Activated naive CD8-positive, alpha-beta T cell treated with anti-CD3 and anti-CD28 coated beads for 36 hours (primary cell): ENCODE data around the gene TCF7L1. TPM values are rescaled to one million over a fixed set of nuclear protein-coding genes. Genes with fewer than 3 reads are reported as not detected.
A peak's percentile ranks its signal among the peaks of the same experiment; 100 is the strongest.

Source experiments
- DNase-seq: peaks from one replicate; pipeline ENCODE4 v3.0.0; 2021
- H3K27ac Mint-ChIP-seq: one replicate; pipeline ENCODE4 v1.8.0; 2022; ENCODE audit warnings: mild to moderate bottlenecking, moderate library complexity, mixed read lengths
- H3K27me3 Mint-ChIP-seq: one replicate; pipeline ENCODE4 v1.8.0; 2022; ENCODE audit warnings: mild to moderate bottlenecking, mixed read lengths
- H3K36me3 Mint-ChIP-seq: one replicate; pipeline ENCODE4 v1.8.0; 2021; ENCODE audit warnings: mild to moderate bottlenecking, mixed read lengths
- H3K4me1 Mint-ChIP-seq: one replicate; pipeline ENCODE4 v1.8.0; 2021; ENCODE audit warnings: mixed read lengths
- H3K4me3 Mint-ChIP-seq: one replicate; pipeline ENCODE4 v1.8.0; 2022; ENCODE audit warnings: mild to moderate bottlenecking, moderate library complexity, mixed read lengths
- H3K9me3 Mint-ChIP-seq: one replicate; pipeline ENCODE4 v1.8.0; 2022; ENCODE audit warnings: mixed read lengths
- total RNA-seq, 2 experiments: library from RNA; stranded (reverse); gene quantifications; one replicate each; pipeline ENCODE4 v1.2.3, GENCODE V29; 2021

Gene TCF7L1
- total RNA-seq, 2 experiments from 2014 or later: 0.06 TPM; not detected in 1

DNA sequence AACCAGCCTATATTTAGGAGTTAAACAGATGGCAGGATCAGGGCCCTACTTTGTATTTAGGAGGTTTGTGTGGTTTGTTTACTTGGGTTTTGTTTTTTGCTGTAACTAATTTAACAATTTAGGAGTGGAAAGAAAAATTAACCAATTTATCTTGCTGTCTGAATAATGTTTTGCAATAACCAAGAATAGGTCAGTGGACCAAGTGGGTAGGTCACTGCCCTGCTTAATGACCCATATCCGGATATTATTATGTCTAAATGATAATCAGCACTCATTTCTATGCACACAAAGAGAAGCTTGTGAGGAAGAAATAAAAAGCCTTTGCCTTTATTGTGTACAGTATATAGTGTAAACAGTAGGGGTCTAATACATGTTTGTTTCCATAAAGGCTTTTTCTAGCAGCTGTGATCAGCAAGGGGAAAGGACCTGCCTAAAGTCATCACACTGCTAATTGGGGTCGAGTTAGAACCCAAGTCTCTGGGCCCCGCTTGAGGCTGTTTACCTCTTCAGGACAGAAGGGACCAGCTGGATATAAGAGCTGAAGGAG, 118.0 kb downstream of the TCF7L1 start:
- no peak for DNase-seq
- Mint-ChIP-seq H3K36me3 (no peaks in the 10 kb centered on the region), H3K27ac (no peak overlapping the region), H3K4me3 (no peak overlapping the region), H3K4me1 (peaks cover 4% of the 10 kb centered on the region), H3K27me3 (no peaks in the 10 kb centered on the region), H3K9me3 (no peaks in the 10 kb centered on the region)

DNA sequence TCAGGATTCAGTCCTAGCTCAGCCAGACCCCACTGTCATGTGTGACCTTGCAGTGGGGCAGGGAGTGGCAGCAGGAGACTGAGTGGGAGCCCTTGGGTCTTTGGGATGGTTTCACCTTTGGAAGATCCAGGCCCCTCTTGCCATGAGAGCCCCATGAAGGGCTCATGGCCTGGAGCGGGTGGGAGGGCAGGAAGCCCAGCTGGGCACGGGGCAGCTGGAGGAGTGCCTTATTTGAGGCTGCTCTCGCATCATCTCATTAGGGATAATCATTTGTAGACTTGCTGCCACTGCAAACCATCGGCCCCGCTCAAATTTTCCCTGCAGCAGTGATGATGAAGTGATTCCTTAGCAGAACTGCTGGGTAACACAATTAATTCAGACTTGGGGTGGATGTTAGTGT, 120.7 kb downstream of the TCF7L1 start:
- Mint-ChIP-seq H3K4me3 (no peak overlapping the region), H3K27me3 (no peaks in the 10 kb centered on the region), H3K4me1 (no peaks in the 10 kb centered on the region), H3K9me3 (no peaks in the 10 kb centered on the region), H3K36me3 (no peaks in the 10 kb centered on the region), H3K27ac (no peak overlapping the region)
- no peak for DNase-seq

DNA sequence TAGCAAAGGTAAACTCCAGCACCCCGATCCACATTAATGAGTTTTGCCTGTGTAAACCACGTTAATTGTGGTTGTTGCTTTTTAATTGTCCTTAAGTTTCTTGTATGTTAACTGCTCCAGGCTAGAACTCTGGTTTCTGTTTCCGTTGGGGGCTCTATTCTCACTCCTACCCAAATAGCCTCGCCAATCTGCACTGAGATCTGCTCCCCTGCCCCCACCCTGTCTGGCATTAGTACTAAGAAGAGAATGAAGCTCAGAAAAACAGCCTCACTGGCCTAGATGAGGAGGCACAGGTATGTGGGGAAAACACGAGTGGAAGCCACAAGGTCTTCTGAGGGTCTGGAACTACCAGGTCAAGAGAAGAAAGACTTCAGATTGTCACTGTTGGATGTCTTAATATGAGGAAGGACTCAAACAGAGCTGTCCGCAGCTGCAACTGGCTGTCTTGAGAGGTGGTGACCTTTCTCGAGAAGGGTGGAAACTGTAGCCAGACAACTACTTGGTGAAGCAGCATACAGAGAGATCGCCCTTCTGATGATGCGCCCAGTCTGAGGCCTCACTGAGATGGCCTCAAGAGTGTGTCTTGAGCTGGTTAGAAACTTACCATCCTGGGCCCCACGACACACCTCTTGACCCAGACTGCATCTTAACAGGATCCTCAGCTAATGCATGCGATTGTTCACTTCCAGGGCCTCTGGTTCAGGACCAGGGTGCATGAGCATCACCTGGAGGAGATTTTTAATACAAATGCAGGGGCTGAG, 121.5 kb downstream of the TCF7L1 start:
- Mint-ChIP-seq H3K27ac (no peak overlapping the region), H3K36me3 (no peaks in the 10 kb centered on the region), H3K9me3 (no peaks in the 10 kb centered on the region), H3K27me3 (no peaks in the 10 kb centered on the region), H3K4me3 (no peak overlapping the region), H3K4me1 (no peaks in the 10 kb centered on the region)
- DNase-seq: no peak

- H3K27me3 Mint-ChIP-seq: no peaks in the 10 kb centered on the region
- no peaks in the 10 kb centered on the region for H3K36me3 Mint-ChIP-seq
- H3K27ac Mint-ChIP-seq: no peak overlapping the region
- H3K9me3 Mint-ChIP-seq: no peaks in the 10 kb centered on the region
- DNase-seq: no peak
- H3K4me3 Mint-ChIP-seq: no peak overlapping the region
- H3K4me1 Mint-ChIP-seq: no peaks in the 10 kb centered on the region
Measured at GRCh38 chr2:85255456-85255812, 122.2 kb downstream of the TCF7L1 start.

- no peak overlapping the region for H3K27ac Mint-ChIP-seq
- no peak for DNase-seq
- no peaks in the 10 kb centered on the region for H3K27me3 Mint-ChIP-seq
- no peaks in the 10 kb centered on the region for H3K9me3 Mint-ChIP-seq
- H3K36me3 Mint-ChIP-seq: no peaks in the 10 kb centered on the region
- no peaks in the 10 kb centered on the region for H3K4me1 Mint-ChIP-seq
- H3K4me3 Mint-ChIP-seq: no peak overlapping the region
Measured at GRCh38 chr2:85255813-85256594, 122.8 kb downstream of the TCF7L1 start.

GRCh38 chr2:85257359-85257969, 124.3 kb downstream of the TCF7L1 start:
- Mint-ChIP-seq H3K36me3 (no peaks in the 10 kb centered on the region), H3K27ac (no peak overlapping the region), H3K4me1 (no peaks in the 10 kb centered on the region), H3K9me3 (no peaks in the 10 kb centered on the region), H3K4me3 (no peak overlapping the region), H3K27me3 (no peaks in the 10 kb centered on the region)
- DNase-seq: no peak

DNA sequence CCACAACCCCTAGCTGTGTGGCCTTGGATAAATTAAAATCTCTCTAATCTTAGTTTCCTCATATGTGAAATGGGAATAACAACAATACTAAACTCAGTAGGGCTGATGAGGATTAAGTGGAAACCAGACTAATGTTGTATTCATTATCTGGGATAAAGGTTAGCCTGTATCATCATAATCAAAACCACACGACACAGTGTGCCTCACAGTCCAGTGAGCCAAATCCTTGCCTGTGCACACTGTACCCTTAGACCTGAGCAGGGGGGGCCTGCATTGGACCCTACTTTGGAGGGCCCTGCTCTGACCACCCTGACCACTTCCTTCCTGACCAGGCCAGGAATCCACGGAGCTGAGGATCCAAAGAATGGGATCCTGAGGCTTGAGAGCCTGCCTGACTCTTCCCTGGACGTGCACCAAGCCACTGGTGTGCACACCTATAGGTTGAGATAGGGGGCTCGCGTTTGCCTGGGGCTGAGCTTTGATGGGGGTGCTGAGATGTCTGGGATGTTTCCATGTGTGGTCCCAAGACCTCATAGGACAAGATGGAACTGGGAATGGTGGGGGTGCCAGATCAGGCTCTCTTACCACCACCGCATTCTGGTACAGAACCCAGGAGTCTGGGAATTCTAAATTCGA, 124.9 kb downstream of the TCF7L1 start:
- DNase-seq: no peak
- Mint-ChIP-seq H3K27me3 (no peaks in the 10 kb centered on the region), H3K36me3 (no peaks in the 10 kb centered on the region), H3K27ac (no peak overlapping the region), H3K4me1 (no peaks in the 10 kb centered on the region), H3K4me3 (no peak overlapping the region), H3K9me3 (no peaks in the 10 kb centered on the region)

DNA sequence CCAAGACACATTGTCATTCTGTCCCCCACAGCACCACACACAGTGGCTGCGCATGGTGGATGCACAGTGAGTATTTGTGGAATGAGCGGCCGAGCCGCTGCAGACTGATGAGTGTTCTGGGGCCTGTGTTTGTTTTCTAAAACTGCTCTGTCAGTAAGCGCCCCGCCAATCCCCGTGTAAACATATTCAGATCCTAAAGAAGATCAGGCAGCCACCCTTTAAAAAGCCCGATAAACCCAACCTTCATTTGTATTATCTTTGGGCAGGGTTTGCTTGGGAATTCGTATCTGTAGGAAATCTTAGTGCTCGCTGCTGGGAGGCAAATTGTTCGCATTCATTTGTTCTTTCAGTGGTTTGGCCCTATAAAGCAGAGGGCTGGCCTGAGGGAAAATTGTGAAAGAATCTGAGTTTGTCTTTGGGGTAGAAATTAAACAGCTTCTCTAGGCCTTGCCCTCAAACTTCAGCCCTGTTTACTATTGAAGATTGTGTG, 126.0 kb downstream of the TCF7L1 start:
- H3K27me3 Mint-ChIP-seq: no peaks in the 10 kb centered on the region
- no peaks in the 10 kb centered on the region for H3K36me3 Mint-ChIP-seq
- no peak overlapping the region for H3K4me3 Mint-ChIP-seq
- no peaks in the 10 kb centered on the region for H3K9me3 Mint-ChIP-seq
- no peak overlapping the region for H3K27ac Mint-ChIP-seq
- no peak for DNase-seq
- H3K4me1 Mint-ChIP-seq: no peaks in the 10 kb centered on the region

GRCh38 chr2:85259879-85260278, 126.7 kb downstream of the TCF7L1 start:
- no peak overlapping the region for H3K4me3 Mint-ChIP-seq
- no peaks in the 10 kb centered on the region for H3K27me3 Mint-ChIP-seq
- no peaks in the 10 kb centered on the region for H3K9me3 Mint-ChIP-seq
- H3K36me3 Mint-ChIP-seq: no peaks in the 10 kb centered on the region
- no peak overlapping the region for H3K27ac Mint-ChIP-seq
- no peak for DNase-seq
- H3K4me1 Mint-ChIP-seq: peaks cover 1% of the 10 kb centered on the region

DNA sequence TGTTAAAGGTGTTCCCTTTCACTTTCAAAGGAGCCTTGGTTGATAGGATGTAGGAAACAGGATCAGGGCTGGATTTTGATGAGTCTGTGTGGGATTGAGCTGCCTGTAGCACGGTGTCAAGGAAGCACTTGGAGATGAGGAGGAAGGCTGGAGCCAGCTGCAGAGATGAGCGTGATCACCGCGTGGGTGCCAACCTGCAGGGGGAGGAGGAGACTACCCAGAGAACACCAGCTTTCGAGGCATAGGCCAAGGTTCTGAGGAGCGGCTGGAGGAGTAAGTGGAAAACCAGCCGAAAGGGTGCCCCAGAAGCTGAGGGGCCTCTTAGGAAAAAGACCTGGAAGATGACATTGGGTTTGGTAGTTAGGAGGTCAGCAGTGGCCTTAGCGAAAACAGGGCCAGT, 130.4 kb downstream of the TCF7L1 start:
- H3K4me1 Mint-ChIP-seq: peaks cover 3% of the 10 kb centered on the region
- H3K36me3 Mint-ChIP-seq: no peaks in the 10 kb centered on the region
- no peak overlapping the region for H3K4me3 Mint-ChIP-seq
- no peak for DNase-seq
- H3K9me3 Mint-ChIP-seq: no peaks in the 10 kb centered on the region
- no peaks in the 10 kb centered on the region for H3K27me3 Mint-ChIP-seq
- no peak overlapping the region for H3K27ac Mint-ChIP-seq

GRCh38 chr2:85264471-85264870, 131.3 kb downstream of the TCF7L1 start:
- no peaks in the 10 kb centered on the region for H3K27me3 Mint-ChIP-seq
- H3K4me1 Mint-ChIP-seq: peaks cover 3% of the 10 kb centered on the region
- H3K36me3 Mint-ChIP-seq: no peaks in the 10 kb centered on the region
- no peak overlapping the region for H3K27ac Mint-ChIP-seq
- H3K9me3 Mint-ChIP-seq: no peaks in the 10 kb centered on the region
- no peak overlapping the region for H3K4me3 Mint-ChIP-seq
- DNase-seq: no peak

GRCh38 chr2:85265304-85265703, 132.1 kb downstream of the TCF7L1 start:
- no peak for DNase-seq
- Mint-ChIP-seq H3K9me3 (no peaks in the 10 kb centered on the region), H3K27ac (no peak overlapping the region), H3K4me1 (peaks cover 3% of the 10 kb centered on the region), H3K36me3 (no peaks in the 10 kb centered on the region), H3K4me3 (no peak overlapping the region), H3K27me3 (no peaks in the 10 kb centered on the region)

DNA sequence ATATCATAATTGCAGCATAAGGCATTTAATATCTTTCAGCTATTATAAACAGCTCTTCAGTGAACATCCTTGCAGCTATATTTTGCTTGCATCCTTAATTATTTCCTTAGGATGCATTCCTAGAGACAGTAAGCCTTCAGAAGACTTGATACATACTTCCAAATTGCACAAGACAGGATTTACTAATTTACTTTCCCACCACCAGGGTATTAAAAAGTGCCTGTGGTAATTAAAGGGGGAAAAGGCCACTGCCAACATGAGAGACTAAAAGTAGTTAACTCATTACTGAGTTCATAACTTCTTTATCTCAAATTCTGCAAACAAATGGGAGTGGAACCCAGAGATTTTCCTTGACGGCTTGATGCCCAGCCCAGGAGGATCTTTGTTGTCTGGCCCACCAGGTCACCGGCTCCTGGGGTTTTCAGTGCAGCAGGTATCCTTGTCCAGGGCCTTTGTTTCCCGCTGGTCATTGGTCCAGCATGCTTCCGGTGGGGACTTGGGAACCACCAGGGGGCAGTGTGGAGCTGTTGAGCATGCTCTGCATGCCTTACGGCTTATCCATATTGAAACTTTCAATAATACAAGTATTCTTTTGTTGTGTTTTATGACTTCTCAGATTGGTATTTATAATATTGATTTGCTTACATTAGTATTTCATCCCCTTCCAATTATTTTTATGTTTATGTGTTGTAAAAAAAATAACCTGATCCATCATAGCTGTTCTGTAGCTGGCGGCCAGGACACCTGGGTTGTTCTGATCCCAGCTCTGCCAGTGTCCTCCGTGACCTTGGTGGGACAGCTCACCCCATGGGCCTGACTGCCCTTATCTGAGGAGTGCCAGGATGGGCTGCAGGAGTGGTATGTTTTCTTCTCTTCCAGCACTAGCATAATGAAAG, 133.2 kb downstream of the TCF7L1 start:
- DNase-seq: peak; percentile 63
- Mint-ChIP-seq H3K9me3 (no peaks in the 10 kb centered on the region), H3K4me1 (peaks cover 3% of the 10 kb centered on the region), H3K36me3 (no peaks in the 10 kb centered on the region), H3K4me3 (no peak overlapping the region), H3K27me3 (peaks cover 3% of the 10 kb centered on the region), H3K27ac (no peak overlapping the region)

DNA sequence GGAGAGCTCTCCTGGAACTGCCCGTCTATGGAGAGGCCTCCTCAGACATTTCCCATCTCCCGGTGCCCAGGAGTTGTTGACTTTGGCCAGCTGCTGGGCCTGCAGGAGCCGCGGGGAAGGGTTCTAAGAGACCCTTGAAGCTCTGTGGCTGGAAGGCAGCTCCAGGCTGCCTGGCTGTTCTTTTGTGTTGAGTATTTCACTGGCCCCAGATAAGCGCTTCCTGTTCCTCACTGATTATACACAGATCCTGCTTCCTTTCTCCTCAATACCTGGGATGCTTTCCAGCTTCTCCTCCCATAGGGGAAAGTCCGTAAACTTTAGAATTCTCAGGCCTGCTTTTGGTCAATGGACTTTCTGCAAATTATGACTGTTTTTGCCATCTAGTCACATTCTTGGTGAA, 136.8 kb downstream of the TCF7L1 start:
- no peak for DNase-seq
- H3K27me3 Mint-ChIP-seq: peaks cover 3% of the 10 kb centered on the region
- H3K4me1 Mint-ChIP-seq: peaks cover 1% of the 10 kb centered on the region
- H3K36me3 Mint-ChIP-seq: no peaks in the 10 kb centered on the region
- no peaks in the 10 kb centered on the region for H3K9me3 Mint-ChIP-seq
- H3K4me3 Mint-ChIP-seq: no peak overlapping the region
- H3K27ac Mint-ChIP-seq: no peak overlapping the region
